COLO829 (cell line): ENCODE data around the gene CMBL.

Experiments
- DNase-seq: peaks from one replicate; pipeline ENCODE4 v3.0.0; 2012; ENCODE audit warnings: low spot score

The CMBL gene

DNA sequence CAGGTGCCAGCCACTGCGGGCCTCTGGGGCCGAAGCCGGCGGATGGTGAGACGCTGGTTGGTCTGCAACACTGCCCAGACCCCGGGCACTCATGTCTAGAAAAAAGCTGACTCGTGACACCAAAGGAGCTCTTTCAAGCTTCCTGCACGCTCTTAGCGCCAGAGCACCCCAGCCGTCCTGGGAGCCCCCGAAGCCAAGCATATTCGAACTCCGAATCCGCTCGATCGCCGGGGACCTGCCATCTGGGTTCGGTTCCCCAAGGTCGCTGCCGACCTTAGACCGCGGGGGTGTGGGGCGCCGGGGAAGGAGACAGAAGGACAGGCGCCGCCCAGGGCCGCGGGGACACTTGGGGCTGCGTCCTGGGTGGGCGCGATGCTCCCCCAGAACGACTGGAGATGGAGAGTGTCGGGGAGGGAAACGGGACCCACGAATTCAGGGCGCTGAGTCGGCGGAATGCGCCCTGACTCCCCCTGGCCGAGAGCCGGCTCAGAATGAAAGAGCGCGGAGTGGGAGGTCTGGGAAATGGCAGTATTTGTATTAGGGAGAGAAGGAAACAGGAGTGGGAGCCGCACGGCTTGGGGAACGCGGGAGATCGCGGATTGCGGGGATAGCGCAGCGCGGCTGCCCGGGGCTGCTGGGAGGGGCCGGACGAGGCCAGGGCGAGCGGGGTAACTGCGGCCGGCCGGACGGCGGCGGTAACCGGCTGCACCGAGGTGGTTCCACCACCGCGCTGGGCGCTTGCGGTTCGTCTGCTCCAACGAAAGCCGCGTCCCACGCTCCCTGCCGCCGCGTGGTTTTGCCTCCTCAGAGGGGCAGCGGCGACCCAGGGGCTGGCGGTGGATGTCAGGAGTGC lies 25.7 kb upstream of the CMBL start:
- no peak for DNase-seq

- DNase-seq, result no peak
Measured at GRCh38 chr5:10332301-10332700, 24.6 kb upstream of the CMBL start.

DNA sequence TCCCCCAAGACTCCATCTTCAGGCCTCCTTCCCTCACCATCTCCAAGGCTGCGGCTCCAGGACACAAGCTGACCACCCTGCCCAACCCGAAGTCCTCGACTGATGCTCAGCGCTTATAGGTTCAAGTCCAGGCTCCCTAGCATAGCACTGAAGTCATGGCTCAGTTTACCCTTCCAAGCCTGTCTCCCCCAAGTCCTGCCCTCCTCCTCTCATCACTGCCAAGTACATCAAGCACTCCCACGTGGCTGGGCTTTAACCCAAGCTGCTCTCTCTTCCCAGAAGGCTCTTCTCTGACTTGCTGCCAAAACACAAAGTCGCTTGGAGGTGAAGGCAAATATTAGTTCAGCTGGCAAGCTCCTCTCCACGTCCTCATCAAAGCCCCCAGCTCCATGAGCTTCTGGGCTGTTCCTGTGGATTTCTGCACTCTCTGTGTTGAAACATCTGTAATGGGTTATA lies 23.7 kb upstream of the CMBL start:
- DNase-seq, result no peak

DNA sequence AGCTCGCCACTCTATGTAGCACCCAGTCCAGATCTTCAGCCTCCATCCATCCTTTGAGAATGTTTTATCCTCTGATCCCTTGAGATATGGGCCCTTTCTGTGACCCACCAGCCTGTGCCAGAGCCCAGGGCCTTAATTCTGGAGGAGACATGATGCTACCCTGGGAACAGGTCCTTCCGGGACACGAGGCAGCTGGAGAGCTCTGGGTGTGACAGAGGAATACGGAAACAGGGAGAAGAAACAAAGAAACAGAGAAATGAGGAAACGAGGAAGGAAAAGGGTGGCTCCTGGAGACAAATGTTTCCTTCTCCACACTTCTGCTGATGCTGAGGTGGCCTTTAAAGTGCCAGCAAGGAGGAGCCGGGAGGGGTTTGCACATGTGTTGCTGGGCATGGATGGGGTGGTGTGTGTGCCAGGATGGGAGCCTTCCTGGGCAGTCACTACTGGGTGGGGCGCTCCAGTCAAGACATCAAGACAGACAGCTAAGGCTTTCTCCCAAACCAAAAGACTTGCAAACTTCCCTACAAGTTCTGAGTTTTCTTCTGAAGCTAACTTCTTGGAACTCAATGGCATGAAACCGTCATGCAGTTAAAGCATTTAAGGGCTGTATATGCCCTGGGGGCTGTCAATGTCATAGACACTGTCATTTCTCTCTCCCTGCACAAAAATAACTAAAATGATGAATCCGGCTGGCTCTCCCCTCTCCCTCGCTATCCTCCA lies 23.0 kb upstream of the CMBL start:
- DNase-seq, result no peak

- no peak for DNase-seq
Measured at GRCh38 chr5:10329820-10330481, 22.2 kb upstream of the CMBL start.

DNA sequence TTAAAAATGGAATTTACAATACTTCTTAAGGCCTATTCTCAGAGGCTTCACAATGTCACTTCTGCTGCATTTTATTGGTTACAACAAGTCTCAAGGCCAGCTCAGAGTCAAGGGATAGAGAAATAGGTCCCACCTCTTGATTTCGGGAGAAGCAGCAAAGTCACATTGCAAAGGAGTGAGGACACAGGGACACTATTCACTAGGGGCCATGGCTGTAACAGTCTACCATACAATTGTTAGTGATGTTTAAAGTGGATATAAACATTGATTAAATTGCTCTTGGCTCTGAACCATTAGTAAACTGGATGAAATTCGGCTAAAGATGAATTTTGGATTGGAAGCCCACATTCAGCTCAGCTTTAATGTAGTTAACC lies 21.7 kb upstream of the CMBL start:
- no peak for DNase-seq

- DNase-seq, result no peak
Measured at GRCh38 chr5:10328323-10328722, 20.6 kb upstream of the CMBL start.

GRCh38 chr5:10324518-10325370 lies 17.0 kb upstream of the CMBL start:
- no peak for DNase-seq

DNA sequence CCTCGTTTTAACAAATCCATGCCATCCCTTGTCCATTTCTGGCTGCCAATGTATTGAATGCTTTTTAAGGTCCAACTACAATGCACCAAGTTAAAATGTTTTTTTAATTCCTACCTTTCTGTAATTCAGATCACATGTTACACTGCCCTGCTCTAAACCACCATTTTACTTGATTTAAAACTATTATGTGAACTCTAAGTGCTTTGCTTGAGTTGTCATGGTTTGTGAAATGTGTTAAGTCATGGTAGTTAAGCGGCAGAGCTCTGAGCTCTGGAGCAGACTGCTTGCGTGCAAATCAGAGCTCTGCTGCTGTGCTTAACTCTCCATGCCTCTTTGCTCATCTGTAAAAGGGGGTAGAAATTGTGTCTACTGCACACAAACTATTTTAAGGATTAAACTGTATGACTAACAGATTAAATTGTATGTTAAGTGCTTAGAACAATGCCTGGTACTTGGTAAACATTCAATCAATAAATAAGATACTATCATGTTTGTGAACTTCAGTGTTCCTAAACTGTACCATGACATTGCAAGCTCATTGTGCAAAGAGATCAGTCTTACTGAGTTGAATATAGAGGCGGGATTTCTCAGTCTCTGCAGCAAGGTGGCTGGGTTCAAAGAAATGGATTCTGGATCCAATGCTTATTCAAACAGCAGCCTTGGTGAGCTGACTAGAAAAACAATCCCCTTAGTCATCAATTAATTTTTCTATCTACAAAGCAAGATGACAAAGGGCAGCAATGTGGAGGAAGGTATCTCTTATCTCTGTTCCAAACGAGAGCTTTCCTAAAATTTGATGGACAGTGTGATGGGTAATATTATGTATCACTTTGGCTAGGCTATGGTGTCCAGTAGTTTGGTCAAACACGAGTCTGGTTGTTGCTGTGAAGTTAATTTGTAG lies 16.1 kb upstream of the CMBL start:
- no peak for DNase-seq

GRCh38 chr5:10321882-10322281 lies 14.2 kb upstream of the CMBL start:
- DNase-seq, result no peak

DNA sequence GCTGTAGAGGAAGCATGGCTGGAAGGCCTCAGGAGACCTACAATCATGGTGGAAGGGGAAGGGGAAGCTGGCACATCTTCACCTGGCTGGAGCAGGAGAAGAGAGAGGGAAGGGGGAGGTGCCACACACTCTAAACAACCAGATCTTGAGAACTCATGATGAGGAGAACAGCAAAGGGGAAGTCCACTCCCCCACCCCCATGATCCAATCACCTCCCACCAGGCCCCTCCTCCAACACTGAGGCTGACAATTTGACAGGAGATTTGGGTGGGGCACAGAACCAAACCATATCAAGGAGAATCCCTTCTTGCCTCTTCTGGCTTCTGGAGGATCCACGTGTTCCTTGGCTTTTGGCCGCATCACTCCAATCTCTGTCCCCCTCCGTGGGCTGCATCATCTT lies 13.1 kb upstream of the CMBL start:
- no peak for DNase-seq

DNA sequence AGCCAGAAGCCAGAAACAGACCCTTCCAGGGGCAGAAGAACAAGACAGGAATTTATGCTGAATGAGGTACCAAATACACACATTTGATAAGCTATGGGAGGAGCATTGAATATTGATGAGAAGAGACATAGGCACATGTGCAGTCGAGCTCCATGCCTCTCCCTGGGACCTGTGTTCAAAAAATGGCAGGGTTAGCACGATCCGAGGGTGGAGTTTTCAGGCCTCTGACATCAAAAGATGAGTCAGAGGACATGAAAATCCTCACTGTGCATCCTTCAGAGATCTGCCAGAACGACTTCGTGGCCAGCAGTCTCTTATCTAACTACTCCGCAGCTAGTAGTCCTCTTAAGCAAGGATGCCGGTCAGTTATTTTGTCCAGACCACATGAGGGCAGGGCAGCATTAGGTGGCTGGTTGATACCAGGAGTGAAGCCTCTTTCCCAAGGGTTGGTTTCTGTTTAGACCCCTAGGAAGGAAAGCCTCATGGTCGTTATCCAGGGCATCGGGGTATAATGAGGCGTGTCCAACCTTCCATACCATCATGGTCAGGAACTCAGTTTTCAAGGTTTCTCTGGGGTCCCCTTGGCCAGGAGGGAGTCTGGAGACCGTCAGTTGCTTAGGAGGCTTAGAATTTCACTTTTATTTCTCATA lies 11.6 kb upstream of the CMBL start:
- DNase-seq, result no peak

DNA sequence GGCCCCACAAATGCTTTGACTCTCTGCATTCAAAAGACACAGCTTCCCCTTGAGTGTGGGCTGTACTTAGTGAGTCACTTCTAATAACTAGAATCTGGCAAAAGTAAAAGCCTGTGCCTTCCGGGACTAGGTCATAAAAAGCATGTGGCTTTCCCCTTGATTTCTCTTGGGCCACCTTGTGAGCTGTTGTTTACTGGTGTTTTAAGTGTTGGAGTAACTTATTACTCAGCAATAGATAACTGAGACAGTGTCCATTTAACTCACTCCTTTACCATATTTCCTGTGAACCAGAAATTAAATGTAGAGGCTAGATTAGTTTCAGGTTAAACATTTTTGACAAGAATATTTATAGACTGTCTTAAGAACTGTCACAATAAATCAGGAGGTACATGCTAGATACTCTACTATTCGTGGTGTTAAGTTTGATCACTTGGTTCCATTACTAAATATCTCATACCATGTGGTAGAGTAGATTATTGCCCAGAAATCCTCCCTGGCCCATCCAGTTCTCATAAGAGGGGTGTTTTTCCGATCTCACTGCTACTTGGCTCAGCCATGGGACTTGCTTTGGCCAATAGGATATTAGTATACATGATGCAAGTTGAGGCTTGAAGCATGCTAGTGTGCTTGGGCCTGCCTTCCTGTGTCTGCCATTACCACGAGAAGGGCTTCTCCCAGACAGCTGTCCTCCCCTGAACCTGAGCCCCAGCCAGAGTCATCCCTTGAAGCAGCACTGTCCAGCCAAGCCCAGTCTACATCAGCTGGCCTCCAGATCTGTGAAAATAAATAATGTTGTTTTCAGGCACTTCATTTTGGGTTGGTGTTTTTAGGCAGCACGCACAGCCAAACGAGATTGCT lies 10.4 kb upstream of the CMBL start:
- DNase-seq, result no peak

DNA sequence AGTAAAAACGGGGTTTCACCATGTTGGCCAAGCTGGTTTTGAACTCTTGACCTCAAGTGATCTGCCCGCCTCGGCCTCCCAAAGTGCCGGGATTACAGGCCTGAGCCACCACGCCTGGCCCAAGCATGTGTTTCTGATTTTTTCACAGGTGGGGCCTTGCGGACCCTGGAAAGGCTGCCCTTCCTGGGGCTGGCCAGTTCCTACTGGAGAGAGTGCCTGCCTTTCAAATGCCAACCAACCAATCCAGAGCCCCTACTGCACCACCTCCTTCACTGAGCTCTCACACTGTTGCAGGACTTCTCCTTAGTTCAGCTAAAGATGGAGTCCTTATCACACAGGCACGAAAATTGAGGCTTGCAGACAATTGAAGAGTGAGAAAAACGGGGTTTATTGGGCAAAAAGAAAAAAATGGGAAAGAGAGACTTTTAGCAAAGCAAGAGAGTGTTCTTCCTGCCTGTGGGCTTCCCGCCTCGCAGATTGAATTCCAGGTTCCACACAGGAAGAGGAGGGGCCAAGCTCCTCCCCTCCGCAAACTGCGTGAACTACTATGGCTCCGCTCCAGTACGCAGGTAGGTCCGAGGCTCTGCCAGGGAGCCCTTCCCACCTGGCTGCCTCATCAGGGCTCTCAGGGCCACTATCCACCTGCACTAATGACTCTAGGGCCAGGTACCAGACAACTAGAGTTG lies 8.3 kb upstream of the CMBL start:
- DNase-seq, result no peak

- DNase-seq, result no peak
Measured at GRCh38 chr5:10315201-10315600, 7.5 kb upstream of the CMBL start.

DNA sequence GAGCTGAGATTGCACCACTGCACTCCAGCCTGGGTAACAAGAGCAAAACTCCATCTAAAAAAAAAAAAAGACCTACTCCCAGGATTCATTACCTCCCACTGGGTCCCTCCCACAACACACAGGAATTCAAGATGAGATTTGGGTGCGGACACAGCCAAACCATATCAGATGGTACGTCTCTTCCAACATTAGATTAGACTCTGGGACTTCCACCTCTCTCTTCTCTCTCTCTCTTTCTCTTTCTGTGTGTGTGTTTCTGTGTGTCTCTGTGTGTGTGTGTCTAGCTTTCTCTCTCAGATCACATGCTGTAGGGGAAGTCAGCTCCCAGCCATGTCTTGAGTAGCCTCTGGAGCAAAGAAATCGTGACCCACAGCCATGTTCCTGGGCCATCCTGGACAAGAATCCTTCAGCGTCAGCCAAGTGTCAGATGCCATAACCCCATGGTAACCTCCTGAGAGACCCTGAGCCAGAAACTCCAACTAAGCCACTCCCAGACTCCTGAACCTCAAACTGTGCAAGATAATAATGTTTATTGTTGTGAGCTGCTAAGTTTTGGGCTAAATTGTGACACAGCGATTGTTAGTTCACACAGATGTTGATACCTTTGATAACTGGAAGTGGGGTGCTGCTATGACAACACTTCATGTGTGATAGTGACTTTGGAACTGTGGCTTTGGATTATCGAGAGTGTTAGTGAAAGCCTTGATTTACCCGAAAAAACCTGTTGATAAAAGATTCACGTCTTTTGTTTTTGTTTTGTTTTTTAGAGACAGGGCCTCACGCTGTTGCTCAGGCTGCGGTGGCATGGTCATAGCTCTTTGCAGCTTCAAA lies 4.1 kb upstream of the CMBL start:
- no peak for DNase-seq

GRCh38 chr5:10310835-10311570 lies 3.3 kb upstream of the CMBL start:
- peak; percentile 6 for DNase-seq
